Central memory CD4-positive, alpha-beta T cell (primary cell): Measurements from ENCODE around the gene BCR.

Experiments used
- DNase-seq: peaks from one replicate; pipeline ENCODE4 v3.0.0; 2022

BCR gene

DNA sequence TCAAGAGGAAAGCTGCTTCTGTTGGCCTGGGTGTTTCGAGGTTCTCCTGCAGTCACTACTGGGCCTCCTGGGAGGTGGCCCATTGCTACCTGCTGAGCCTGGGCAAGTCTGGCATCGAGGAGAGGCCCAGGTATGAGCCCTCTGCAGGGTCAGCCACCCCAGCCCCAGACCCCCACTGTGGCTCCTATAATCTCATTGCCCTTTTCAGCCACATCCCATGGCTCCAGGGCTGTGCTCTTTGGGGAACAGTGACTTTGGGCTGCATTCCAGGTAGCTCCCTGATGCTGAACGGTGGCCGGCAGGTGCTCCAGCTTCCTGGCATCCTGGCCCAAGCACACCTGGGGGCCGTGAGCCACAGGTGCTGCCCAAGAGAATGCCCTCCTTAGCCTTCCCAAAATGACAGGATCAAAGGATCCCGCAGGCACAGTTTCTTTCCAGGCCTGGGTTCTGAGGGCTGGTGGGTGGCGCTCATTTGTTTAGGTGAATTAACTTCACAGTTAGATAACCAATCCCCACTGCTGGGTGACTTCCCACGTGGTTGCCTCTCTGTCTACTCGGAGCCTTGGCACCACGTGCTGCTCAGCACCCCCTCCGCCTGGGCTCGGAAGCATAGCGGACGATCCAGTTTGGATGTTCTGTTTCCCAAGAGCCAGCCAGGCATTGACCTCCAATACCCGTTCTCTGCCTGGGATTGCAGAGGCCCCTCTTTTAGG, 97.4 kb downstream of the BCR start:
- DNase-seq = no peak

DNA sequence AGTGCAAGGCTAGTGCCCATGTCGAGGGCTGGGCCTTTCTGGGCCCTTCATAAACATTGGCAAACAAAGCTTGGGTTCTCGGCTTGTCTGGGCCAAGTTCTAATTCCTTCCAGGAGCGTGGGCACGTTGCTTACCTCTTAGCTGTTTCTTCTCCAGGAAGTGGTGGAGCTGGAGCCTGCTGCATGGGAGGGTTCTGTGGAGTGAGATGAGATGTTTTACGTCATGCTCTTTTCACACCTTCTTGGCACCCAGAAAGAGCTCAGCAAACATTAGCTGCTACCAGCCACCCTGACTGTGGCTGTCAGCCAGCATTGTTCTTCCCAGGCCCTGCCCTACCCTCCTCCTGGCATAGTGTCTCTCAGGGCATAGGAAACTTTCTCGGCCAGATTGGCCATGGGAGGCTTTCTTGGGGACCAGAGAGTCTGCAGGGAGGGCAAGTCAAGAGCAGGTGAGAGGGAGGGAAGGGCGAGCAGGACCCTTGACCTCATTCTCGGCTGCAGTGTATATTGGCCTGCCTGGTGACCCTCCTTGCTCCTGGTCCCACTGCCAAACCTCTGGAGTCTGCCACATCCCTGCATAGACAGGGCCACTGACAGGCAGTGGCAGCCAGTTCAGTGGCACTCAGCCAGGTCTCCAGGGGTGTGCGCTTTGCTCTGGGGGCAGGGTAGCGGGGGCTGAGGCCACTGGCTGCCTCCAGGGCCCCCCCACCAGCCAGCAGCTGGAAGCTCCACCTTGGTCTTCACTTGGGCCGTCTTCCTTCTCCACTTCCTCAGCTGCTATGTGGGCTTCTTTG, 98.8 kb downstream of the BCR start:
- DNase-seq = peak; percentile 42

GRCh38 chr22:23279781-23280180, 99.5 kb downstream of the BCR start:
- DNase-seq = no peak

GRCh38 chr22:23280356-23281052, 100.2 kb downstream of the BCR start:
- no peak for DNase-seq

DNA sequence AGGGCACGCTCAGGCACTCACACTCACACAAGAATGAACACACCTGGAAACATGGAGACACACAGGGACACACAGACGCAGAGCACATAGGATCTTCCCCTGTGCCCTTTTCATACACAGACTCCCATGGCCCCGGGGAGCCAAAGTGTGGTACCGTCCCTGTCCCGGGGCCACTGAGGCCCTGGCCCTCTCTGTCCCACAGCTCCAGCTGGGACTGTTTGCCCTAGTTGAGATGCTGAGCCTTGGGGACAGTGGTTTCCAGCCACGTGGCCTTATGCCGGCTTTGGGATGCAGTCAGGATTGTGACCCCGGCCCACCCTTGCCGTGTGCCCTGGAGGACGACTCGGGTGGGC, 100.7 kb downstream of the BCR start:
- no peak for DNase-seq

- DNase-seq = peak; percentile 69
Measured at GRCh38 chr22:23281406-23282088, 101.2 kb downstream of the BCR start.

DNA sequence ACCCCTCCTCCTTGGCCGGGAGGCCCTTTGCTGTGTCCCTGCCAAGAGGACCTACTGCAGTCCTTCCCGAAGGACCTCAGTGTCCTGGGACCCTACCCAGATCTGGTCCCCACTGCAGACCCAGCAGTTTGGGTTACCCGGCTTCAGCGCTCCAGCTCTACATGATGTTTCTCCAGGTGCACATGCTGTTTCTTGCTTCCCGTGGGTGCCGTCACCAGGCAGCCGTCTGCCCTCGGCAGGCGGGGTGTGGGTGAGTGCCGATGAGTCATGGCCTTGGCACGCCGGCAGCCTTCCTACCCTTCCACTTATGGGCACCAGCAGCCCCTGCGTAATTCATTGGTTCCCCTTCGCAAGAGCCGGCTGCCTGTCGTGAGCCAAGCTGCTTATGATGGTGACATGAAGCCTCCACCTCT, 101.8 kb downstream of the BCR start:
- no peak for DNase-seq

- no peak for DNase-seq
Measured at GRCh38 chr22:23282516-23282915, 102.2 kb downstream of the BCR start.

GRCh38 chr22:23282986-23283385, 102.7 kb downstream of the BCR start:
- DNase-seq = no peak

GRCh38 chr22:23283591-23284503, 103.5 kb downstream of the BCR start:
- no peak for DNase-seq

- no peak for DNase-seq
Measured at GRCh38 chr22:23284504-23285033, 104.3 kb downstream of the BCR start.

GRCh38 chr22:23285236-23285635, 104.9 kb downstream of the BCR start:
- DNase-seq = no peak

GRCh38 chr22:23285734-23286133, 105.4 kb downstream of the BCR start:
- DNase-seq = no peak

GRCh38 chr22:23286296-23286695, 106.0 kb downstream of the BCR start:
- DNase-seq = no peak

GRCh38 chr22:23287136-23288095, 107.1 kb downstream of the BCR start:
- no peak for DNase-seq

DNA sequence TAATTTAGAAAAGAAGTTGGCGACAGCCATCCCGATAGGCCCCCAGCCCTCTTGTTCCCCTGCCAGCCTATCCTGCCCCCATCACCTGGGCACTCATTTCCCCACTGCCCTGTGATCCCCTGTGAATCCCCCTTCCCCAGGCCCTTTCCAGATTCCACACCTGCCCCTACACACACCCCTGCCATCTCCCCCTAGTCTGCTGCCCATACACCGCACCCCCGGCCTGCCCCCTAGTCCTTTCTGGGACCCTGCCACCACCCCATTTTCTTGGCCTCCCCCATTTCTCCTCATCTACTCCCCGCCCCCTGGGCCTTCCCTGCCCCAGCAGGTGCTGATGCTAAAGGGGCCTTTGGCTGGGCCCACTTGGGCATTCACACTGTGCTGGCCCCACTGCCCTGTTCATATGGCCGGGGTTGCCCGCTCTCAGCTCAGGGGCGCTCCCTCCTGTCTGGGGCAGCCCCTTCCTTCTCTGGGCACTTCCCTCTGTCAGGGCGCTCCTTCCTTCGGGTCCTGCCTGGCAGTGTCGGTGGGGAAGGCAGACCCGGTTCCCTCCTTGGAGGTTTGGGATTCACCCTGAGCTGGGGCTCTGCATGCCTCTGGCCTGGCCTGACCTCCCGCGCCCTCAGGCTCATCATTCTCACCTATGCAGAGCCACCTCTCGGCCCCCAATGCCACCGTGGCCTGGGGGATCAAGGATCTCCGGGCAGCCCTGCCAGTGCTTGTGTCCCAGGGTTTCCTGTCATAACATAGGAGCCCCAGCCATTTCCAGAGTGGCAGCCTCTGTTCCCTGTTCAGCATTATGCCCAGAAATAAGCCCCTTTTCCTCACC, 108.2 kb downstream of the BCR start:
- no peak for DNase-seq

GRCh38 chr22:23289130-23289503, 108.8 kb downstream of the BCR start:
- DNase-seq = no peak

DNA sequence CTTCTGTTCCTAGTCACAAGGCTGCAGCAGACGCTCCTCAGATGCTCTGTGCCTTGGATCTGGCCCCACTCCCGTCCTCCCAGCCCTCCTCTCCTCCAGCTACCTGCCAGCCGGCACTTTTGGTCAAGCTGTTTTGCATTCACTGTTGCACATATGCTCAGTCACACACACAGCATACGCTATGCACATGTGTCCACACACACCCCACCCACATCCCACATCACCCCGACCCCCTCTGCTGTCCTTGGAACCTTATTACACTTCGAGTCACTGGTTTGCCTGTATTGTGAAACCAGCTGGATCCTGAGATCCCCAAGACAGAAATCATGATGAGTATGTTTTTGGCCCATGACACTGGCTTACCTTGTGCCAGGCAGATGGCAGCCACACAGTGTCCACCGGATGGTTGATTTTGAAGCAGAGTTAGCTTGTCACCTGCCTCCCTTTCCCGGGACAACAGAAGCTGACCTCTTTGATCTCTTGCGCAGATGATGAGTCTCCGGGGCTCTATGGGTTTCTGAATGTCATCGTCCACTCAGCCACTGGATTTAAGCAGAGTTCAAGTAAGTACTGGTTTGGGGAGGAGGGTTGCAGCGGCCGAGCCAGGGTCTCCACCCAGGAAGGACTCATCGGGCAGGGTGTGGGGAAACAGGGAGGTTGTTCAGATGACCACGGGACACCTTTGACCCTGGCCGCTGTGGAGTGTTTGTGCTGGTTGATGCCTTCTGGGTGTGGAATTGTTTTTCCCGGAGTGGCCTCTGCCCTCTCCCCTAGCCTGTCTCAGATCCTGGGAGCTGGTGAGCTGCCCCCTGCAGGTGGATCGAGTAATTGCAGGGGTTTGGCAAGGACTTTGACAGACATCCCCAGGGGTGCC, 109.8 kb downstream of the BCR start:
- DNase-seq = peak; percentile 36
